RWPE1 (cell line): Measurements from ENCODE around the gene TRPM2.

ENCODE experiments used
- CTCF ChIA-PET: fragments of 350-600 bp; sonication (Branson Sonifier 250); formaldehyde crosslinking; extraction: SDS; loops from one replicate; lab custom pipeline; 2021; lab: Yijun Ruan, JAX
- POLR2A ChIA-PET: fragments of 400-600 bp; formaldehyde crosslinking; extraction: SDS; loops from one replicate; lab custom pipeline; 2020; ENCODE audit warnings: antibody characterized with exemption; ENCODE audit not compliant: low non-redundant PET; lab: Yijun Ruan, JAX
- DNase-seq: peaks from one replicate; pipeline ENCODE4 v3.0.0; 2012; ENCODE audit warnings: low spot score
- H3K27ac ChIP-seq: fragments of 450-650 bp; 2 replicates; pipeline ENCODE4 v1.5.1; 2017
- TF ChIP-seq, protein P1 (sequence below): fragments of 450-650 bp; conservative IDR thresholded peaks from 2 replicates; pipeline ENCODE4 v1.5.1; 2017; ENCODE audit warnings: low read depth, mild to moderate bottlenecking

Gene TRPM2

DNA sequence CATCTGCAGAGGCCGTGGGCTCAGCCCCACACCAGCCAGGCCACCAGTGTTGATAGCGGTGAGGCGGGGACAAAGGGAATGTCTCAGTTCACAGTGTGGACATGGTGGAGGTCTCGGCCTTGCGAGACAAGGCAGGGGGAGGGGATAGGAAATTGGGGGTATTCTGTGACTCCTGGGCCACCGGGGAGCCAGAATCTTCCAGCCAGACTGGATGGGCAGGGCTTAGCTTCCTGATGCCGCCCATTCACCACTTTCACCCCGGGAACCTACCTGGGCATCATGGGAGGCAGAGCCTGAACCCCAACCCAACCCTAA lies 107.0 kb downstream of the TRPM2 start:
- H3K27ac ChIP-seq: no peak overlapping the region
- DNase-seq: no peak
- POLR2A ChIA-PET: no interaction called here
- CTCF ChIA-PET: no interaction called here
- TF ChIP-seq, protein P1, sequence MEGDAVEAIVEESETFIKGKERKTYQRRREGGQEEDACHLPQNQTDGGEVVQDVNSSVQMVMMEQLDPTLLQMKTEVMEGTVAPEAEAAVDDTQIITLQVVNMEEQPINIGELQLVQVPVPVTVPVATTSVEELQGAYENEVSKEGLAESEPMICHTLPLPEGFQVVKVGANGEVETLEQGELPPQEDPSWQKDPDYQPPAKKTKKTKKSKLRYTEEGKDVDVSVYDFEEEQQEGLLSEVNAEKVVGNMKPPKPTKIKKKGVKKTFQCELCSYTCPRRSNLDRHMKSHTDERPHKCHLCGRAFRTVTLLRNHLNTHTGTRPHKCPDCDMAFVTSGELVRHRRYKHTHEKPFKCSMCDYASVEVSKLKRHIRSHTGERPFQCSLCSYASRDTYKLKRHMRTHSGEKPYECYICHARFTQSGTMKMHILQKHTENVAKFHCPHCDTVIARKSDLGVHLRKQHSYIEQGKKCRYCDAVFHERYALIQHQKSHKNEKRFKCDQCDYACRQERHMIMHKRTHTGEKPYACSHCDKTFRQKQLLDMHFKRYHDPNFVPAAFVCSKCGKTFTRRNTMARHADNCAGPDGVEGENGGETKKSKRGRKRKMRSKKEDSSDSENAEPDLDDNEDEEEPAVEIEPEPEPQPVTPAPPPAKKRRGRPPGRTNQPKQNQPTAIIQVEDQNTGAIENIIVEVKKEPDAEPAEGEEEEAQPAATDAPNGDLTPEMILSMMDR: no peak

DNA sequence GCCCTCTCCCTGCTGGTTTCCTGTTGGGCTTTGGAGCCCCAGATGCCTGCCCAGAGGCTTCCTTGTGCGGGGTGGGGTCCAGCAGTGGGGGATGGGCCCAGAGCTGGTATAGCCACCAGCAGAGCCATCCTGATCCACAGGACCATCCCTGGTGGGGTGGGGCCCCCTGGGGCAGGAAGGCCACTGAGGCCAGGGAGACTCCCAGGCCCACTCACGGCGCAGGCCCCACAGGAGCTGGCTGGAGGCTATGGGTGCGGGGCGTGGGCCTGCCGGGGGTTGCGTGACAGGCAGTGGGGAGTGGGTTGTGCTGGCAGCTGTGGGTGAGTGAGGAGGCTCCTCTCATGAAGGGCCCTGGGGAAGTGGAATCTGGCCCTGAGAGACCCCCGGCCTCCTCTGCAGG lies 107.6 kb downstream of the TRPM2 start:
- no peak for DNase-seq
- no peak overlapping the region for H3K27ac ChIP-seq
- TF ChIP-seq, protein P1: no peak
- POLR2A ChIA-PET: no interaction called here
- CTCF ChIA-PET: no interaction called here

DNA sequence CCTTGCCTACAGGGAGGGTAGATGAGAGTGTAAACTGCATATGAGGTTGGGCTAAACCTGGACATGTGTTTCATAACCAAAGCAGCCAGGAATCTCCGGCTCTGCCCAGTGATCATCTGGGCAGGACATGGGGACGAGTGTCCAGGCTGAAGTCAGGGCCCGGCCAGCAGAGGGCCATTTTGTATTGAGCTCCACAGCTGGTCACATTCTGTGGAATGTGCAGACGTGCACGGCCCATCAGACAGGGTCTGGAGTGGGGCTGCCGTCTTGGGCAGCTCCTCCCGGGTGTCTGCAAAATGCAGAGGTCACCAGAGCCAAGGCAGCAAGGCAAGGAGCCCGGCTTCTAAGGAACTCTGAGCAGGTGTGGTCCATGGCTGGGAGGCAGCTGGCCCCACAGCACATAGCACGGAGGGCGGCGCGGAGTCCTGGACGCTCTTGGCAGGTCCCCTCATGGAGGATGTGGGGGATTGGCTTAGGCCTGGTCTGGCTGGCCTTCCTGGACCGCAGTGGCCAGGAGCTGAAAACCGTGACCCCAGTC lies 108.1 kb downstream of the TRPM2 start:
- H3K27ac ChIP-seq: no peak overlapping the region
- DNase-seq: no peak
- TF ChIP-seq, protein P1: no peak
- ChIA-PET POLR2A (no interaction called here), CTCF (interaction anchor here (0.7 kb wide), 1 partner anchor 8 kb away, joined by 4 read pairs; no protein-coding TSS in a partner anchor)

DNA sequence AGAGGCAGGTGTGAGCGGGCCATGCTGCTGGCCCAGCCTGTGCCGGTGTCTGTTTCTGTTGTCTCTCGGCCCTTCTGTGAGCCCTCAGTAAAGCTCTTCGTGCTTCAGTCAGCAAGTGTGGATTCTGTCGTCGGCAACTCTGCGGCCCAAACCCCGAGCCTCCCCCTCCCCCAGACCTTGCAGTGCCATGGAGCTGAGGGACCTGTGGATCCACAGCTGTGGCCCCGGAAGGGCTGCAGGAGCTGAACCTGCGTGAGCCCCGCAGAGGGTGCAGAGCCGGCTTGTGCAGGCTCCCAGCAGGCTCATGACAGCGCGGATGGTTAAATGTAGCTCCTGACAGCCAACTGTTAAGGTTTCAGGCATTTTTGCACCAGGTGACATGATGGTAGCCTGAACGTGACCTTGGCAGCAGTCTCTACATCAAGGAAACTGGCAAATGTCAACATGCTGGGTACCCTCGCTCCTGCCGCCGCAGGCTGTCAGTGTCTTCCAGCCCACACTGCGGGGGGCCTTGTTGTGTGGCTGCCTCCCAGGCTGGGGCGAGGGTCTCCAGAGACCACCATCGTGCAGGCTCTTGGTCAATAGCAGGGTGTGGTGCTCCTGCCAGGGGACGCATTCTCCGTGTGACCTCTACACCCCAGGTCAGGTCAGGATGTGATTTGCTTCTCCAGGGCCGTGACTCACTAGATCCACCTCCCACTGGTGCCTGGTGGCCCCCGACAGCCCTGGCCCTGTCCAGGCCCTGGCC lies 108.8 kb downstream of the TRPM2 start:
- ChIA-PET POLR2A (no interaction called here), CTCF (interaction anchor here (0.7 kb wide), 1 partner anchor 7 kb away, joined by 4 read pairs; no protein-coding TSS in a partner anchor)
- DNase-seq: no peak
- TF ChIP-seq, protein P1: no peak
- no peak overlapping the region for H3K27ac ChIP-seq

DNA sequence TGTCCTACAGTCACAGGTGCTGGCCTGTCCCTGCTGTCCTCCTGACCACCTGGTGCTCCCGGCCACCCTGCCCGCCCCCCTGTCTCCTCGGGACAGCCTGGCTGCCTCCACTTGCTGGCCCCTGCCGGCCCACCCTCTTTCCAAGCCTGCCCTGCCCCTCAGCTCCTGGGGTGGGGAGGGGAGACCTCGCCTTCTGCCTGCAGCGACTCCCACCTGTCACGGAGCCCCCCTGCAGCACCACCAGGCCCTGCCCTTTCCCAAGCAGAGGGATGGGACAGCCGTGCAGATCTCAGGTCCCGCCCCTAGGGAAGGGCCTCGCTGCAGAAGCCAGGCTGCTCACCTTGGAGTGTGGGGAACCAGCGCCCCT lies 109.4 kb downstream of the TRPM2 start:
- no peak overlapping the region for H3K27ac ChIP-seq
- CTCF ChIA-PET: no interaction called here
- POLR2A ChIA-PET: no interaction called here
- TF ChIP-seq, protein P1: no peak
- no peak for DNase-seq

DNA sequence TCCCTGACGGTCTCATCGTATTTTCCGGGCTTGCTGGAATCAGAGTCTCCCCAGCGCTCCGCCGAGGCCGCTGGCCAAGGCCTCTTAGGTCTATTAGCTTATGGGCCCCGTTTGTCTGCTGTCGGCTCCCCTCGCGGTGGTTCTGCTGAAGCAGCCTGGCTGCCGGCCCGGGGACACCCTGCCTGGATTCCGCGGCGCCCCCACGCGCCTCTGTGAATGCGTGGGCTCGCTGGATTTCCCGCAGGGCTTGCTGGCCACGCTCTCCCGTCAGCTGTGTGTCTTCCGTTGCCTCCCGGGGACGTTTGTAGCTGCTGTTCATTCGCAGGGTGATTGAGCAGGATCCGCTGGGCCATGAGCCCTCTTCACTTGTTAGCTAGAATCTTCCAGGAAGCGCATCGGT lies 110.3 kb downstream of the TRPM2 start:
- TF ChIP-seq, protein P1: no peak
- POLR2A ChIA-PET: no interaction called here
- CTCF ChIA-PET: interaction anchor here (0.6 kb wide), 1 partner anchor 1356 kb away, joined by 3 read pairs; no protein-coding TSS in a partner anchor
- H3K27ac ChIP-seq: no peak overlapping the region
- DNase-seq: no peak
